Esophagus mucosa (tissue), 1 donor: Measurements from ENCODE around the gene SMCO1. TPM values are rescaled to one million over a fixed set of nuclear protein-coding genes. Genes with fewer than 3 reads are reported as not detected.
"Not testable (repeated sequence)": the region's sequence is repeated elsewhere in the genome, so short reads cannot be mapped to it uniquely, and the experiment has no call there.

Experiments used
- ATAC-seq: fragments of 200-7000 bp; cut with Tn5 transposase; one replicate; pipeline ENCODE4 v1.9.1; 2020
- total RNA-seq: library from RNA; stranded (reverse); gene quantifications from one replicate; pipeline ENCODE4 v1.2.4, GENCODE V29; 2023
- donor health status: DM: yes; HTN: yes; CAD: no.

SMCO1 gene
- not detected for total RNA-seq

GRCh38 chr3:196514913-196515621 lies at the start of gene SMCO1:
TSS of gene SMCO1 (minus strand) at chr3:196515346. CDS start at chr3:196515209, 137 bp downstream.
- no peak for ATAC-seq

- peak; percentile 29 for ATAC-seq
Observed at GRCh38 chr3:196563721-196564225, 48.6 kb upstream of the SMCO1 start.

- ATAC-seq = no peak
Observed at GRCh38 chr3:196559826-196560225, 44.7 kb upstream of the SMCO1 start.

- no peak for ATAC-seq
Observed at GRCh38 chr3:196558476-196558875, 43.3 kb upstream of the SMCO1 start.

- no peak for ATAC-seq
Observed at GRCh38 chr3:196557236-196557635, 42.1 kb upstream of the SMCO1 start.

- no peak for ATAC-seq
Observed at GRCh38 chr3:196555295-196555694, 40.1 kb upstream of the SMCO1 start.

GRCh38 chr3:196554205-196554604 lies 39.1 kb upstream of the SMCO1 start:
- ATAC-seq = no peak

- no peak for ATAC-seq
Observed at GRCh38 chr3:196553551-196553950, 38.4 kb upstream of the SMCO1 start.

GRCh38 chr3:196552253-196552652 lies 37.1 kb upstream of the SMCO1 start:
- ATAC-seq = no peak

GRCh38 chr3:196550172-196550571 lies 35.0 kb upstream of the SMCO1 start:
- not testable (repeated sequence) for ATAC-seq

- ATAC-seq = not testable (repeated sequence)
Observed at GRCh38 chr3:196549312-196549711, 34.2 kb upstream of the SMCO1 start.

- ATAC-seq = no peak
Observed at GRCh38 chr3:196547067-196547466, 31.9 kb upstream of the SMCO1 start.

GRCh38 chr3:196546537-196546936 lies 31.4 kb upstream of the SMCO1 start:
- ATAC-seq = peak; percentile 59

- ATAC-seq = no peak
Observed at GRCh38 chr3:196544491-196544992, 29.4 kb upstream of the SMCO1 start.

- peak; percentile 68 for ATAC-seq
Observed at GRCh38 chr3:196541684-196542445, 26.7 kb upstream of the SMCO1 start.

GRCh38 chr3:196537319-196537984 lies 22.3 kb upstream of the SMCO1 start:
- ATAC-seq = peak; percentile 96

- no peak for ATAC-seq
Observed at GRCh38 chr3:196533260-196533681, 18.1 kb upstream of the SMCO1 start.

- ATAC-seq = no peak
Observed at GRCh38 chr3:196531418-196531817, 16.3 kb upstream of the SMCO1 start.

GRCh38 chr3:196528639-196529233 lies 13.6 kb upstream of the SMCO1 start:
- ATAC-seq = peak; percentile 92

- no peak for ATAC-seq
Observed at GRCh38 chr3:196525141-196525540, 10.0 kb upstream of the SMCO1 start.

GRCh38 chr3:196524527-196524926 lies 9.4 kb upstream of the SMCO1 start:
- ATAC-seq = no peak

GRCh38 chr3:196523841-196524240 lies 8.7 kb upstream of the SMCO1 start:
- no peak for ATAC-seq

- ATAC-seq = not testable (repeated sequence)
Observed at GRCh38 chr3:196521291-196521690, 6.1 kb upstream of the SMCO1 start.
